ENCODE measurements around the gene DHFR.

DHFR gene

GRCh38 chr5:80607832-80608231, 47.0 kb downstream of the DHFR start:
- peak; percentile 73 for DNase-seq (ENCODE audit: low read depth)
- H3K4me3 ChIP-seq (ENCODE audit: low read depth, low read length), result no peak overlapping the region
- TF ChIP-seq CTCF (IDR thresholded peaks at IDR 0.05; ENCODE audit: insufficient read depth, low read depth, low read length, missing control alignments), result no peak

GRCh38 chr5:80607343-80607742, 47.4 kb downstream of the DHFR start:
- no peak overlapping the region for H3K4me3 ChIP-seq (ENCODE audit: low read depth, low read length)
- no peak for TF ChIP-seq CTCF (IDR thresholded peaks at IDR 0.05; ENCODE audit: insufficient read depth, low read depth, low read length, missing control alignments)
- no peak for DNase-seq (ENCODE audit: low read depth)

GRCh38 chr5:80600943-80601693, 53.7 kb downstream of the DHFR start:
- no peak for DNase-seq (ENCODE audit: low read depth)
- no peak overlapping the region for H3K4me3 ChIP-seq (ENCODE audit: low read depth, low read length)
- no peak for TF ChIP-seq CTCF (IDR thresholded peaks at IDR 0.05; ENCODE audit: insufficient read depth, low read depth, low read length, missing control alignments)

- no peak for TF ChIP-seq CTCF (IDR thresholded peaks at IDR 0.05; ENCODE audit: insufficient read depth, low read depth, low read length, missing control alignments)
- no peak for DNase-seq (ENCODE audit: low read depth)
- H3K4me3 ChIP-seq (ENCODE audit: low read depth, low read length), result no peak overlapping the region
Measured at GRCh38 chr5:80597500-80597899, 57.3 kb downstream of the DHFR start.

GRCh38 chr5:80594810-80595209, 60.0 kb downstream of the DHFR start:
- TF ChIP-seq CTCF (IDR thresholded peaks at IDR 0.05; ENCODE audit: insufficient read depth, low read depth, low read length, missing control alignments), result no peak
- DNase-seq (ENCODE audit: low read depth), result no peak
- no peak overlapping the region for H3K4me3 ChIP-seq (ENCODE audit: low read depth, low read length)

- no peak overlapping the region for H3K4me3 ChIP-seq (ENCODE audit: low read depth, low read length)
- no peak for DNase-seq (ENCODE audit: low read depth)
- no peak for TF ChIP-seq CTCF (IDR thresholded peaks at IDR 0.05; ENCODE audit: insufficient read depth, low read depth, low read length, missing control alignments)
Measured at GRCh38 chr5:80592761-80593160, 62.0 kb downstream of the DHFR start.

GRCh38 chr5:80592105-80592504, 62.7 kb downstream of the DHFR start:
- TF ChIP-seq CTCF (IDR thresholded peaks at IDR 0.05; ENCODE audit: insufficient read depth, low read depth, low read length, missing control alignments), result no peak
- no peak for DNase-seq (ENCODE audit: low read depth)
- no peak overlapping the region for H3K4me3 ChIP-seq (ENCODE audit: low read depth, low read length)
